IMR-90 (cell line): Measurements from ENCODE around the gene DBNDD2. TPM values are rescaled to one million over a fixed set of nuclear protein-coding genes. Genes with fewer than 3 reads are reported as not detected.

ENCODE experiments used
- ATAC-seq: fragments of 200-7000 bp; cut with Tn5 transposase; 2 replicates; pipeline ENCODE4 v1.9.1; 2020; ENCODE audit warnings: low read depth, mild to moderate bottlenecking, moderate library complexity
- BruUV-seq: library from RNA; stranded (reverse); fragments of 400-500 nt; replicated peaks from 2 replicates; lab custom pipeline; 2021; lab: Mats Ljungman, UMichigan
- CTCF ChIA-PET: fragments of 300-600 bp; formaldehyde crosslinking; extraction: SDS; loops from one replicate; lab custom pipeline; 2021; ENCODE audit warnings: antibody characterized with exemption; lab: Yijun Ruan, JAX
- POLR2A ChIA-PET: fragments of 300-600 bp; sonication (Branson Sonifier 250); formaldehyde crosslinking; loops from one replicate; lab custom pipeline; 2022; ENCODE audit warnings: antibody characterized with exemption; ENCODE audit not compliant: unreplicated experiment; lab: Charles Lee
- DNase-seq: peaks from one replicate; pipeline ENCODE4 v3.0.0; 2013
- H2AFZ ChIP-seq: replicated peaks from 2 replicates; pipeline ENCODE3; 2013; ENCODE audit warnings: low read length, mild to moderate bottlenecking; ENCODE audit not compliant: poor library complexity
- H2AK5ac ChIP-seq: 2 replicates; pipeline ENCODE4 v1.6.1; 2013; ENCODE audit warnings: low read depth, low read length, inconsistent platforms
- H2AK9ac ChIP-seq: replicated peaks from 2 replicates; pipeline ENCODE3; 2013; ENCODE audit warnings: mild to moderate bottlenecking, low read depth, low read length, moderate library complexity; ENCODE audit not compliant: poor library complexity
- H2BK120ac ChIP-seq: 2 replicates; pipeline ENCODE4 v1.6.1; 2013; ENCODE audit warnings: low read depth, low read length, inconsistent platforms
- H2BK15ac ChIP-seq: 3 replicates; pipeline ENCODE4 v1.6.1; 2013; ENCODE audit warnings: low read depth, low read length, inconsistent platforms
- H2BK20ac ChIP-seq: 2 replicates; pipeline ENCODE4 v1.6.1; 2013; ENCODE audit warnings: low read depth, mild to moderate bottlenecking, inconsistent platforms, low read length, moderate library complexity
- H2BK5ac ChIP-seq: 2 replicates; pipeline ENCODE4 v1.6.1; 2013; ENCODE audit warnings: mild to moderate bottlenecking, low read depth, low read length, inconsistent platforms; ENCODE audit not compliant: poor library complexity, severe bottlenecking
- H3K14ac ChIP-seq: replicated peaks from 2 replicates; pipeline ENCODE4 v1.6.1; 2013; ENCODE audit warnings: low read depth, low read length, inconsistent platforms
- H3K18ac ChIP-seq: 2 replicates; pipeline ENCODE4 v1.6.1; 2013; ENCODE audit warnings: low read depth, low read length, control low read depth
- H3K23ac ChIP-seq: 2 replicates; pipeline ENCODE4 v1.6.1; 2013; ENCODE audit warnings: low read depth, low read length, inconsistent platforms
- H3K27ac ChIP-seq: 2 replicates; pipeline ENCODE4 v1.5.1; 2013; ENCODE audit warnings: mild to moderate bottlenecking, control low read depth, low read length; ENCODE audit not compliant: insufficient read depth
- H3K27me3 ChIP-seq: 2 replicates; pipeline ENCODE4 v1.6.1; 2013; ENCODE audit warnings: low read length; ENCODE audit not compliant: control insufficient read depth, insufficient read depth
- H3K36me3 ChIP-seq: 2 replicates; pipeline ENCODE4 v1.6.1; 2013; ENCODE audit warnings: low read length, mixed read lengths; ENCODE audit not compliant: control insufficient read depth, insufficient read depth
- H3K4ac ChIP-seq: 2 replicates; pipeline ENCODE4 v1.6.1; 2013; ENCODE audit warnings: low read depth, low read length, inconsistent platforms
- H3K4me1 ChIP-seq: 2 replicates; pipeline ENCODE4 v1.6.1; 2013; ENCODE audit warnings: low read length, mixed read lengths; ENCODE audit not compliant: control insufficient read depth, insufficient read depth
- H3K4me2 ChIP-seq: 2 replicates; pipeline ENCODE4 v1.6.1; 2013; ENCODE audit warnings: low read depth, mild to moderate bottlenecking, control low read depth, low read length, moderate library complexity
- H3K4me3 ChIP-seq: 2 replicates; pipeline ENCODE4 v1.5.1; 2013; ENCODE audit warnings: low read depth, mild to moderate bottlenecking, control low read depth, low read length, moderate library complexity; ENCODE audit not compliant: insufficient read depth
- H3K56ac ChIP-seq: 2 replicates; pipeline ENCODE4 v1.6.1; 2013; ENCODE audit warnings: low read length, inconsistent platforms; ENCODE audit not compliant: insufficient read depth; ENCODE audit errors: extremely low read depth
- H3K79me1 ChIP-seq, 2 experiments: 2 replicates each; pipeline ENCODE4 v1.6.1; 2013; ENCODE audit warnings: low read length in 2 of 2, inconsistent platforms in 1 of 2, low read depth in 1 of 2
- H3K9ac ChIP-seq: 2 replicates; pipeline ENCODE4 v1.6.1; 2013; ENCODE audit warnings: low read depth, low read length, control low read depth
- H3K9me1 ChIP-seq: 2 replicates; pipeline ENCODE4 v1.6.1; 2013; ENCODE audit warnings: low read length, inconsistent platforms; ENCODE audit not compliant: insufficient read depth
- H3K9me3 ChIP-seq: 2 replicates; pipeline ENCODE4 v1.6.1; 2013; ENCODE audit warnings: low read length; ENCODE audit not compliant: control insufficient read depth, insufficient read depth
- H4K20me1 ChIP-seq: 2 replicates; pipeline ENCODE4 v1.6.1; 2013; ENCODE audit warnings: low read length, inconsistent platforms; ENCODE audit not compliant: insufficient read depth
- H4K5ac ChIP-seq: 2 replicates; pipeline ENCODE4 v1.6.1; 2013; ENCODE audit warnings: mild to moderate bottlenecking, low read depth, low read length, control low read depth
- H4K8ac ChIP-seq, 2 experiments: 2 replicates each; pipeline ENCODE4 v1.6.1; 2013; ENCODE audit warnings: low read depth in 2 of 2, low read length in 2 of 2, control low read depth in 1 of 2, inconsistent platforms in 1 of 2
- H4K91ac ChIP-seq: 2 replicates; pipeline ENCODE4 v1.6.1; 2013; ENCODE audit warnings: low read depth, low read length, inconsistent platforms; ENCODE audit not compliant: insufficient read depth
- ELK1 ChIP-seq: fragments of 150-350 bp; IDR thresholded peaks from 2 replicates; pipeline ENCODE4 v1.6.1; 2016; ENCODE audit warnings: low read depth, mild to moderate bottlenecking, low read length, moderate library complexity, borderline replicate concordance
- WGBS, 2 experiments: methylation state at CpG; one replicate each; pipeline versions ENCODE4 v1.1.5 to v1.1.7; 2013; ENCODE audit warnings: missing lambda C conversion rate in 2 of 2; ENCODE audit not compliant: insufficient read length in 1 of 2; ENCODE audit errors: extremely low coverage in 2 of 2; 5-methylcytosine and 5-hydroxymethylcytosine counted together
- dilution Hi-C: fragments of 300-500 bp; cut with HindIII; formaldehyde crosslinking; loops from one replicate; pipeline ENCODE4 v1.14.3; 2018; ENCODE audit warnings: low sequenced_read_pairs; ENCODE audit not compliant: unreplicated experiment
- in situ Hi-C: fragments of 300-500 bp; cut with MboI; formaldehyde crosslinking; loops from 3 replicates; pipeline ENCODE4 v1.14.3; 2019; ENCODE audit warnings: low sequenced_read_pairs, inconsistent platforms, mixed read lengths
- intact Hi-C: fragments of 100-400 bp; cut with micrococcal nuclease; formaldehyde crosslinking; loops from 2 replicates; pipeline ENCODE4 v1.10.0; 2022
- polyA plus RNA-seq, 3 experiments: library from polyadenylated mRNA; depleted of rRNA; stranded (reverse); fragments of >200 nt; gene quantifications; 2 replicates each; pipeline ENCODE4 v1.2.3, GENCODE V29; 2012; ENCODE audit warnings: low replicate concordance in 1 of 3
- total RNA-seq: library from RNA; depleted of rRNA; stranded (reverse); fragments of >200 nt; gene quantifications from 2 replicates; pipeline ENCODE4 v1.2.3, GENCODE V29; 2012

Gene DBNDD2
- total and polyA plus RNA-seq, 2 of the 4 experiments (the other 2 are of a cell fraction), result 1.3 to 9.3 TPM

GRCh38 chr20:45441746-45442145 is 33.7 kb downstream of the DBNDD2 start:
- in situ Hi-C loops, result no loop called here
- Histone ChIP-seq H3K4me2 (no peak overlapping the region), H4K8ac (no peak overlapping the region), H4K20me1 (no peaks in the 10 kb centered on the region), H3K9me3 (no peaks in the 10 kb centered on the region), H3K27ac (no peak overlapping the region), H3K9me1 (no peaks in the 10 kb centered on the region), H2BK5ac (no peak overlapping the region), H3K79me1 (no peaks in the 10 kb centered on the region), H3K4ac (no peak overlapping the region), H2AK9ac (no peak overlapping the region), H2BK120ac (no peak overlapping the region), H2BK15ac (no peak overlapping the region), H3K9ac (no peak overlapping the region), H3K18ac (no peak overlapping the region), H3K27me3 (peaks cover 20% of the 10 kb centered on the region), H2AFZ (no peak overlapping the region), H2BK20ac (no peak overlapping the region), H3K14ac (no peak overlapping the region), H3K4me3 (no peak overlapping the region), H3K4me1 (no peaks in the 10 kb centered on the region), H3K36me3 (no peaks in the 10 kb centered on the region), H3K23ac (no peak overlapping the region), H4K5ac (no peak overlapping the region), H4K91ac (no peak overlapping the region), H3K56ac (no peak overlapping the region), H2AK5ac (no peak overlapping the region)
- TF ChIP-seq ELK1, result no peak
- BruUV-seq, result no TSS peak
- ChIA-PET CTCF (no interaction called here), POLR2A (no interaction called here)
- DNase-seq (no peak), ATAC-seq (no peak)
- no CpG with 5 or more reads among the region's 1 CpG for WGBS, 2 experiments
- dilution Hi-C loops, result no loop called here
- intact Hi-C loops, result no loop called here
